Upper lobe of left lung (tissue), 6 donors: ENCODE results near the gene SELPLG. TPM values are rescaled to one million over a fixed set of nuclear protein-coding genes. Genes with fewer than 3 reads are reported as not detected.
"Not testable (repeated sequence)": the region's sequence is repeated elsewhere in the genome, so short reads cannot be mapped to it uniquely, and the experiment has no call there.

ENCODE experiments used
- ATAC-seq, 2 donors: fragments of 200-7000 bp; cut with Tn5 transposase; one replicate each; pipeline ENCODE4 v1.9.1; 2022; ENCODE audit warnings: mild to moderate bottlenecking in 2 of 2, moderate library complexity in 2 of 2; ENCODE audit not compliant: low FRiP score in 2 of 2
- DNase-seq, 2 donors: peaks; one replicate each; pipeline ENCODE4 v3.0.0-alpha.2; 2019 to 2020
- H3K27ac ChIP-seq, 4 donors: fragments of 200-600 bp; sonication (generic); one replicate each; pipeline ENCODE4 v1.5.1; 2016 to 2019
- H3K27me3 ChIP-seq, 4 donors: fragments of 200-600 bp; sonication (generic); one replicate each; pipeline ENCODE4 v1.5.1; 2017 to 2019
- H3K36me3 ChIP-seq, 4 donors: fragments of 200-600 bp; sonication (generic); one replicate each; pipeline ENCODE4 v1.5.1; 2016 to 2019
- H3K4me1 ChIP-seq, 4 donors: fragments of 200-600 bp; sonication (generic); one replicate each; pipeline ENCODE4 v1.5.1; 2018 to 2019
- H3K4me3 ChIP-seq, 4 donors: fragments of 200-600 bp; sonication (generic); one replicate each; pipeline ENCODE4 v1.5.1; 2017 to 2019; ENCODE audit warnings: mild to moderate bottlenecking in 2 of 4, moderate library complexity in 1 of 4
- H3K9me3 ChIP-seq, 4 donors: fragments of 200-600 bp; sonication (generic); one replicate each; pipeline ENCODE4 v1.5.1; 2018 to 2019
- EP300 ChIP-seq, 4 donors: sonication (generic); formaldehyde crosslinking; IDR thresholded peaks; one replicate each; pipeline ENCODE4 v1.5.1; 2017; ENCODE audit warnings: antibody characterized with exemption in 4 of 4, control low read depth in 2 of 4
- POLR2A ChIP-seq, 4 donors: fragments of 450-650 bp; IDR thresholded peaks; one replicate each; pipeline ENCODE4 v1.5.1; 2016 to 2017; ENCODE audit warnings: antibody characterized with exemption in 4 of 4, mild to moderate bottlenecking in 2 of 4
- POLR2AphosphoS5 ChIP-seq, 2 donors: sonication (generic); formaldehyde crosslinking; IDR thresholded peaks; one replicate each; pipeline ENCODE4 v1.5.1; 2017; ENCODE audit warnings: antibody characterized with exemption in 2 of 2
- WGBS, 2 donors: methylation state at CpG; one replicate each; pipeline ENCODE4 v1.1.5; 2017 to 2018; 5-methylcytosine and 5-hydroxymethylcytosine counted together
- total RNA-seq, 6 donors: library from RNA; depleted of rRNA in 4 of 6; stranded (reverse); fragments of >200 nt in 4 of 6; gene quantifications; one replicate each; pipeline versions ENCODE4 v1.1.0 to v1.2.1, GENCODE V29; 2016 to 2021
- TF ChIP-seq, protein P1 (sequence below), 6 experiments: fragments of 450-650 bp in 4 of 6; fragments of 200-600 bp in 2 of 6; sonication (generic) in 2 of 6; IDR thresholded peaks; one replicate each; pipeline ENCODE4 v1.5.1; 2016 to 2019; ENCODE audit warnings: antibody characterized with exemption in 6 of 6
- donor health status: DM: no; HTN: no; CAD: no; lungs with moderate emphysema.
- donor health status: DM: no; HTN: yes; CAD: no; lungs with severe emphysema.

Gene SELPLG
- total RNA-seq, 6 donors from 2014 or later: 25.2 to 71.4 (median 42.5) TPM

DNA sequence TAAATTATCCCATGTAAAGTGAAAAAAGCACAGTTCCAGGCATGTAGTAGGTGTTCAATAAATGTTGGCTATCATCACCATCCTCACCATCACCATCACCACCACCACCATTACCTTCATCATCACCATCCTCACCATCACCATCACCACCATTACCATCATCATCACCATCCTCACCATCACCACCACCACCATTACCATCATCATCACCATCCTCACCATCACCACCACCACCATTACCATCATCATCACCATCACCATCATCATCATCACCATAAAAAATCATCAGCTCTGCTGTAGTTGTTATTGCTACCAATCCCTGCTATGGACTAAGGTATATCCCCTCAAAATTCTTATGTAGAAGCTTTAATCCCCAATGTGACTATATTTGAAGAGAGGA is 56.2 kb downstream of the SELPLG start:
- Histone ChIP-seq H3K27me3 (no peaks in the 10 kb centered on the region), H3K4me1 (peaks cover 0 to 7% (median 0%) of the 10 kb centered on the region in 4 donors), H3K27ac (no peak overlapping the region), H3K4me3 (no peak overlapping the region), H3K9me3 (no peaks in the 10 kb centered on the region), H3K36me3 (no peaks in the 10 kb centered on the region)
- no peak for DNase-seq
- ATAC-seq: no peak
- TF ChIP-seq, protein P1, sequence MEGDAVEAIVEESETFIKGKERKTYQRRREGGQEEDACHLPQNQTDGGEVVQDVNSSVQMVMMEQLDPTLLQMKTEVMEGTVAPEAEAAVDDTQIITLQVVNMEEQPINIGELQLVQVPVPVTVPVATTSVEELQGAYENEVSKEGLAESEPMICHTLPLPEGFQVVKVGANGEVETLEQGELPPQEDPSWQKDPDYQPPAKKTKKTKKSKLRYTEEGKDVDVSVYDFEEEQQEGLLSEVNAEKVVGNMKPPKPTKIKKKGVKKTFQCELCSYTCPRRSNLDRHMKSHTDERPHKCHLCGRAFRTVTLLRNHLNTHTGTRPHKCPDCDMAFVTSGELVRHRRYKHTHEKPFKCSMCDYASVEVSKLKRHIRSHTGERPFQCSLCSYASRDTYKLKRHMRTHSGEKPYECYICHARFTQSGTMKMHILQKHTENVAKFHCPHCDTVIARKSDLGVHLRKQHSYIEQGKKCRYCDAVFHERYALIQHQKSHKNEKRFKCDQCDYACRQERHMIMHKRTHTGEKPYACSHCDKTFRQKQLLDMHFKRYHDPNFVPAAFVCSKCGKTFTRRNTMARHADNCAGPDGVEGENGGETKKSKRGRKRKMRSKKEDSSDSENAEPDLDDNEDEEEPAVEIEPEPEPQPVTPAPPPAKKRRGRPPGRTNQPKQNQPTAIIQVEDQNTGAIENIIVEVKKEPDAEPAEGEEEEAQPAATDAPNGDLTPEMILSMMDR (IDR thresholded peaks at IDR 0.05): no peak
- TF ChIP-seq EP300 (IDR thresholded peaks at IDR 0.05) (no peak), POLR2A (IDR thresholded peaks at IDR 0.05) (no peak)

DNA sequence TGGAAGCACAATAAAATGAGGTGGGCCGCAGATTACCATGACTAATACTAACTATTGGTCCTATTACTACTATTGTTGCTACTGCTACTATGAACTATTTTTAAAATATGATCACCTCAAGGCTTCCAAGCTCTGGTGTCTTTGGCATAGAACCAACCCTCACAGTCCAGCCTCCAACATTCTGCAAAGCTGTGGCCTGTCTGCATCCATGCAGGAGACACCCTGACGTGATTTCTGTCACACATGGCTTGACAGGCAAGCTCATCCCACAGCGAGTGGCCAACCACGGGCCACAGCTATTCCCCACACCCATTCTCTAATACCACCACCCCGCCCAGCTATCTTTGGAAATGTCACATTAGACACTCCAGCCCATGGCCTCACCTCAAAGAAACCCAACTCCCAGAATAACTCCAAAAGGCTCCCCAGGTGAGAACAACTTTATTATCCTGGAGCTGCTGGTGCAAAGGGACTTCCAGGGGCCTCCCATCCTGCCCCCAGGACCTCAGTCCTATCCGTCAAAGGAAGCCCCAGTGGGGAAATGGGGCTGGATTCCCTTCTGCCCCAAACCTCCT is 56.9 kb downstream of the SELPLG start:
- no peaks in the 10 kb centered on the region for H3K27me3 ChIP-seq
- no peak for DNase-seq
- H3K4me3 ChIP-seq: no peak overlapping the region
- peaks cover 0 to 7% (median 0%) of the 10 kb centered on the region in 4 donors for H3K4me1 ChIP-seq
- TF ChIP-seq EP300 (IDR thresholded peaks at IDR 0.05) (no peak), POLR2A (IDR thresholded peaks at IDR 0.05) (no peak), POLR2AphosphoS5 (IDR thresholded peaks at IDR 0.05) (no peak)
- TF ChIP-seq, protein P1 (IDR thresholded peaks at IDR 0.05): no peak
- H3K27ac ChIP-seq: no peak overlapping the region
- no peaks in the 10 kb centered on the region for H3K36me3 ChIP-seq
- ATAC-seq: no peak
- no peaks in the 10 kb centered on the region for H3K9me3 ChIP-seq
- 74 to 83% methylated on average over 5 to 6 of the region's 6 CpGs for WGBS, 2 donors

DNA sequence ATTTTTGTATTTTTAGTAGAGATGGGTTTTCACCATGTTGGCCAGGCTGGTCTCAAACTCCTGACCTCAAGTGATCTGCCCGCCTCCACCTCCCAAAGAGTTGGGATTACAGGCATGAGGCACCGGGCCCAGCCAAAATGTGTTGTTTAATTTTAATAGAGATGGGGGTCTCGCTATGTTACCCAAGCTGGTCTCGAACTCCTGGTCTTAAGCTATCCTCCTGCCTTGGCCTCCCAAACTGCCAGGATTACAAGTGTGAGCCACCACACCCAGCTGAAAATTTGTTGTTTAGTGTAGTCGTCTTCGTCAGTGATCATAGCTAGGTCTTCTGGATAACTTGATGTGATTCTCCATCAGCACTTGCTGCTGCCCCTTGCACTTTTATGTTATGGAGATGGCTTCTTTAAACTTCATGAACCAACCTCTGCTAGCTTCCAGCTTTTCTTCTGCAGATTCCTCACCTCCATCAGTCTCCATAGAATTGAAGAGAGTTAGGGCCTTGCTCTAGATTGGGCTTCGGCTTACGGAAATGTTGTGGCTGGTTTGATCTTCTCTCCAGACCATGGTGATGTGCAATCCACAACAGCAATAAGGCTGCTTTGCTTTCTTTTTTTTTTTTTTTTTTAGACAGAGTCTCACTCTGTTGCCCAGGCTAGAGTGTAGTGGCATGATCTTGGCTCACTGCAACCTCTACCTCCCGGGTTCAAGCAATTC is 58.3 kb downstream of the SELPLG start:
- WGBS, 2 donors: 84 to 85% methylated on average over 8 to 9 of the region's 9 CpGs
- Histone ChIP-seq H3K36me3 (no peaks in the 10 kb centered on the region), H3K27me3 (no peaks in the 10 kb centered on the region), H3K4me3 (no peak overlapping the region), H3K27ac (no peak overlapping the region), H3K9me3 (no peaks in the 10 kb centered on the region), H3K4me1 (no peaks in the 10 kb centered on the region)
- DNase-seq (no peak), ATAC-seq (no peak)
- TF ChIP-seq, protein P1 (IDR thresholded peaks at IDR 0.05): no peak
- TF ChIP-seq POLR2AphosphoS5 (IDR thresholded peaks at IDR 0.05) (no peak), EP300 (IDR thresholded peaks at IDR 0.05) (no peak), POLR2A (IDR thresholded peaks at IDR 0.05) (no peak)

DNA sequence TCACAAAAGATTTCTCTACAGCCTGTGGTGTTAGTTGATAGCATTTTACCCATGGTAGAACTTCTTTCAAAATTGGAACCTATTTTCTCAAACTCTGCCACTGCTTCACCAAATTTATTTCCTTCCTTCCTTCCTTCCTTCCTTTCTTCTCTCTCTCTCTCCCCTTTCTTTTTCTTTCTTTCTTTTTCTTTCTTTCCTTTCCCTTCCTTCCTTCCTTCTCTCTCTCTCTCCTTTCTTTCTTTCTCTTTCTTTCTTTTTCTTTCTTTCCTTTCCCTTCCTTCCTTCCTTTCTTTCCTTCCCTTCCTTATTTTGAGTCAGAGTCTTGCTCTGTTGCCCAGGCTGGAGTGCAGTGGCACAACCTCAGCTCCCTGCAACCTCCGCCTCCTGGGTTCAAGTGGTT is 59.4 kb downstream of the SELPLG start:
- H3K4me3 ChIP-seq, H3K36me3 ChIP-seq, H3K4me1 ChIP-seq, ATAC-seq, DNase-seq, H3K27me3 ChIP-seq, H3K9me3 ChIP-seq, H3K27ac ChIP-seq: not testable (repeated sequence)
- 91 to 100% methylated on average over 1 of the region's 1 CpG for WGBS, 2 donors

DNA sequence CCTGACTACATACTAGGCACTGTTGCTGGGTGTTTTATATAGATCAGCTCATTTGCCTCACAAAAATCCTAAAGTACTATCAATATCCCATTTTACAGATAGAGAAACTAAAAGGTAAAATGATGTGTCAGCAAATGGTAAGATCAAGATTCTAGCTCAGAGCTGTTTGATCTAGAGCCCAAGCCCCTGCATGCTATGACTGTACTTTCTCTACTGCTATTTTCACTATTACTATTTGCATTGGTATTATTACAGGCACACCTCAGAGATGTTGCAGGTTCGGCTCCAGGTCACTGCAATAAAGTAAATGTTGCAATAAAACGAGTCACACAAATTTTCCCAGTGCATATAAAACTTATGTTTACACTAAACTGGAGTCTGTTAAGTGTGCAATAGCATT is 60.4 kb downstream of the SELPLG start:
- WGBS, 2 donors: 49 to 55% methylated on average over 2 of the region's 2 CpGs
- Histone ChIP-seq H3K36me3 (peaks cover 7 to 19% (median 13%) of the 10 kb centered on the region in 4 donors), H3K9me3 (no peaks in the 10 kb centered on the region), H3K27ac (no peak overlapping the region), H3K4me3 (no peak overlapping the region), H3K4me1 (peaks cover 0 to under 1% (median 0%) of the 10 kb centered on the region in 4 donors), H3K27me3 (no peaks in the 10 kb centered on the region)
- no peak for ATAC-seq
- DNase-seq: no peak
- no peak for TF ChIP-seq POLR2A (IDR thresholded peaks at IDR 0.05)
- no peak for TF ChIP-seq EP300 (IDR thresholded peaks at IDR 0.05)
- TF ChIP-seq, protein P1 (IDR thresholded peaks at IDR 0.05): no peak
- no peak for TF ChIP-seq POLR2AphosphoS5 (IDR thresholded peaks at IDR 0.05)
